H1 (cell line): Measurements from ENCODE around the gene ROGDI. TPM values are rescaled to one million over a fixed set of nuclear protein-coding genes. Genes with fewer than 3 reads are reported as not detected.
A peak's percentile ranks its signal among the peaks of the same experiment; 100 is the strongest.

ENCODE experiments used
- CTCF ChIA-PET: fragments of 300-600 bp; sonication (Branson Sonifier 250); formaldehyde crosslinking; loops from one replicate; lab custom pipeline; 2021; ENCODE audit not compliant: partially characterized antibody; lab: Charles Lee
- POLR2A ChIA-PET: fragments of 300-600 bp; sonication (Branson Sonifier 250); formaldehyde crosslinking; loops from one replicate; lab custom pipeline; 2021; ENCODE audit warnings: inconsistent platforms; ENCODE audit not compliant: partially characterized antibody; lab: Charles Lee
- DNase-seq, 2 experiments: peaks; one replicate each; pipeline versions ENCODE4 v3.0.0 to v3.0.0-alpha.2; 2010 to 2022; ENCODE audit warnings: low spot score in 2 of 2, low read depth in 1 of 2, mixed read lengths in 1 of 2
- FAIRE-seq: peaks from 2 replicates; lab custom pipeline; 2011; peaks lifted over from hg19 to GRCh38; lab: Jason Lieb, UNC
- H2AFZ ChIP-seq: 2 replicates; pipeline ENCODE4 v1.8.1; 2012; ENCODE audit warnings: low read length, inconsistent platforms
- H2AK5ac ChIP-seq: 2 replicates; pipeline ENCODE4 v1.6.1; 2013; ENCODE audit warnings: low read depth, low read length
- H2BK120ac ChIP-seq: replicated peaks from 2 replicates; pipeline ENCODE3; 2013; ENCODE audit warnings: low read depth, low read length, inconsistent platforms
- H2BK12ac ChIP-seq: 2 replicates; pipeline ENCODE4 v1.6.1; 2013; ENCODE audit warnings: low read depth, low read length
- H2BK15ac ChIP-seq: 2 replicates; pipeline ENCODE4 v1.6.1; 2013; ENCODE audit warnings: low read length
- H2BK20ac ChIP-seq: 2 replicates; pipeline ENCODE4 v1.6.1; 2013; ENCODE audit warnings: low read length
- H2BK5ac ChIP-seq: 2 replicates; pipeline ENCODE4 v1.6.1; 2013; ENCODE audit warnings: low read depth, low read length
- H3K14ac ChIP-seq: 2 replicates; pipeline ENCODE4 v1.6.1; 2013; ENCODE audit warnings: inconsistent platforms; ENCODE audit not compliant: insufficient read length
- H3K18ac ChIP-seq: 2 replicates; pipeline ENCODE4 v1.6.1; 2013; ENCODE audit warnings: low read length; ENCODE audit errors: extremely low read depth
- H3K23ac ChIP-seq: 2 replicates; pipeline ENCODE4 v1.6.1; 2013; ENCODE audit warnings: inconsistent platforms; ENCODE audit not compliant: insufficient read length
- H3K23me2 ChIP-seq: 2 replicates; pipeline ENCODE4 v1.6.1; 2013; ENCODE audit warnings: low read depth, low read length
- H3K27ac ChIP-seq: 2 replicates; pipeline ENCODE4 v1.6.1; 2011; ENCODE audit warnings: low read depth, low read length, inconsistent platforms
- H3K27me3 ChIP-seq, 4 experiments: replicated peaks in 1 of 4; 1 replicate in 1 of 4; 2 replicates in 3 of 4; pipeline versions ENCODE4 v1.6.1 to v1.8.1; 2011 to 2013; ENCODE audit warnings: low read length in 3 of 4, mild to moderate bottlenecking in 3 of 4, inconsistent platforms in 2 of 4, mixed read lengths in 2 of 4, moderate library complexity in 1 of 4; ENCODE audit not compliant: control insufficient read depth in 3 of 4, insufficient read depth in 3 of 4; ENCODE audit errors: extremely low read depth in 1 of 4
- H3K36me3 ChIP-seq, 4 experiments: 2 replicates each; pipeline versions ENCODE4 v1.6.1 to v1.8.1; 2011 to 2013; ENCODE audit warnings: mild to moderate bottlenecking in 4 of 4, low read length in 3 of 4, moderate library complexity in 2 of 4, control low read depth in 1 of 4, inconsistent platforms in 1 of 4; ENCODE audit not compliant: insufficient read depth in 4 of 4, control insufficient read depth in 2 of 4
- H3K4ac ChIP-seq: replicated peaks from 2 replicates; pipeline ENCODE3; 2013; ENCODE audit warnings: low read length, low read depth, mixed read lengths, inconsistent platforms; ENCODE audit not compliant: insufficient read length
- H3K4me1 ChIP-seq, 4 experiments: replicated peaks in 1 of 4; 1 replicate in 1 of 4; 2 replicates in 3 of 4; pipeline versions ENCODE4 v1.6.1 to v1.8.1; 2011 to 2013; ENCODE audit warnings: low read length in 3 of 4, inconsistent platforms in 2 of 4, mixed read lengths in 1 of 4; ENCODE audit not compliant: insufficient read depth in 4 of 4, control insufficient read depth in 3 of 4
- H3K4me2 ChIP-seq, 2 experiments: 2 replicates each; pipeline versions ENCODE4 v1.6.1 to v1.8.1; 2011 to 2013; ENCODE audit warnings: low read depth in 2 of 2, low read length in 2 of 2, control low read depth in 1 of 2, inconsistent platforms in 1 of 2, mild to moderate bottlenecking in 1 of 2; ENCODE audit not compliant: insufficient read depth in 1 of 2
- H3K4me3 ChIP-seq, 4 experiments: fragments of 200-600, 300-600 bp in 1 of 4; sonication (generic), shearing (Covaris generic), sonication (Bioruptor Twin) in 1 of 4; 2 replicates each; pipeline versions ENCODE4 v1.5.1 to v1.8.1; 2011 to 2016; ENCODE audit warnings: low read length in 4 of 4, low read depth in 3 of 4, control low read depth in 2 of 4, inconsistent platforms in 2 of 4, mild to moderate bottlenecking in 2 of 4, mixed read lengths in 1 of 4, moderate library complexity in 1 of 4; ENCODE audit not compliant: insufficient read depth in 2 of 4; ENCODE audit errors: extremely low read depth in 1 of 4
- H3K56ac ChIP-seq: replicated peaks from 2 replicates; pipeline ENCODE3; 2013; ENCODE audit warnings: low read depth, mild to moderate bottlenecking, mixed read lengths, low read length, inconsistent platforms; ENCODE audit not compliant: insufficient read length
- H3K79me1 ChIP-seq: 2 replicates; pipeline ENCODE4 v1.6.1; 2013; ENCODE audit warnings: low read depth, low read length, control low read depth
- H3K79me2 ChIP-seq, 2 experiments: 2 replicates each; pipeline versions ENCODE4 v1.6.1 to v1.8.1; 2012 to 2013; ENCODE audit warnings: low read length in 2 of 2, mild to moderate bottlenecking in 2 of 2, inconsistent platforms in 1 of 2; ENCODE audit not compliant: insufficient read depth in 2 of 2, control insufficient read depth in 1 of 2
- H3K9ac ChIP-seq, 4 experiments: replicated peaks in 1 of 4; 1 replicate in 1 of 4; 2 replicates in 3 of 4; pipeline versions ENCODE4 v1.6.1 to v1.8.1; 2011 to 2013; ENCODE audit warnings: low read depth in 3 of 4, low read length in 3 of 4, control low read depth in 2 of 4, mild to moderate bottlenecking in 2 of 4, moderate library complexity in 2 of 4, inconsistent platforms in 1 of 4; ENCODE audit errors: extremely low read depth in 1 of 4
- H3K9me3 ChIP-seq, 2 experiments: 2 replicates each; pipeline versions ENCODE4 v1.6.1 to v1.8.1; 2012 to 2013; ENCODE audit warnings: mild to moderate bottlenecking in 2 of 2, moderate library complexity in 2 of 2, control low read depth in 1 of 2, inconsistent platforms in 1 of 2, low read depth in 1 of 2, low read length in 1 of 2, mixed read lengths in 1 of 2; ENCODE audit not compliant: insufficient read depth in 2 of 2
- H4K20me1 ChIP-seq, 2 experiments: replicated peaks in 1 of 2; 2 replicates each; pipeline versions ENCODE3 to v1.8.1; 2011 to 2013; ENCODE audit warnings: inconsistent platforms in 2 of 2, low read length in 2 of 2, mild to moderate bottlenecking in 1 of 2; ENCODE audit not compliant: insufficient read depth in 2 of 2, control insufficient read depth in 1 of 2
- H4K5ac ChIP-seq: 2 replicates; pipeline ENCODE4 v1.6.1; 2013; ENCODE audit warnings: low read length, low read depth, mixed read lengths, inconsistent platforms; ENCODE audit not compliant: insufficient read length
- H4K8ac ChIP-seq: 2 replicates; pipeline ENCODE4 v1.8.0; 2013; ENCODE audit warnings: mild to moderate bottlenecking, moderate library complexity, low read length, inconsistent platforms; ENCODE audit not compliant: insufficient read depth; ENCODE audit errors: extremely low read depth
- H4K91ac ChIP-seq: replicated peaks from 2 replicates; pipeline ENCODE3; 2013; ENCODE audit warnings: low read length, mixed read lengths, inconsistent platforms; ENCODE audit not compliant: insufficient read length
- CBX8 ChIP-seq: fragments of 300-800, 300-1000 bp; sonication (generic); IDR thresholded peaks from 2 replicates; pipeline ENCODE4 v1.7.1; 2016; ENCODE audit warnings: low read depth, low read length, borderline replicate concordance
- CHD1 ChIP-seq: IDR thresholded peaks from 2 replicates; pipeline ENCODE4 v1.6.1; 2012; ENCODE audit warnings: low read depth, low read length, improper control_type of control experiment
- CREB1 ChIP-seq: IDR thresholded peaks from 2 replicates; pipeline ENCODE4 v1.6.1; 2012; ENCODE audit warnings: inconsistent platforms
- NRF1 ChIP-seq: IDR thresholded peaks from 2 replicates; pipeline ENCODE4 v1.6.1; 2011; ENCODE audit warnings: mild to moderate bottlenecking, low read depth, low read length, improper control_type of control experiment
- POLR2A ChIP-seq, 2 experiments: IDR thresholded peaks; 1 replicate in 1 of 2; 2 replicates in 1 of 2; pipeline ENCODE4 v1.6.1; 2011; ENCODE audit warnings: low read depth in 2 of 2, low read length in 2 of 2, mild to moderate bottlenecking in 2 of 2; ENCODE audit errors: control extremely low read depth in 1 of 2
- SP1 ChIP-seq: IDR thresholded peaks from 2 replicates; pipeline ENCODE4 v1.6.1; 2011; ENCODE audit warnings: low read depth, low read length
- WGBS, 2 experiments: shearing (Covaris generic) in 1 of 2; methylation state at CpG; one replicate each; pipeline versions ENCODE4 v1.1.6 to v1.1.7; 2013 to 2015; ENCODE audit warnings: low lambda C conversion rate in 2 of 2, mixed read lengths in 2 of 2, inconsistent platforms in 1 of 2, low coverage in 1 of 2, missing lambda C conversion rate in 1 of 2; ENCODE audit not compliant: insufficient replicate concordance in 2 of 2, insufficient coverage in 1 of 2, insufficient read length in 1 of 2; ENCODE audit errors: extremely low coverage in 1 of 2, missing lambda C conversion rate in 1 of 2; 5-methylcytosine and 5-hydroxymethylcytosine counted together
- polyA plus RNA-seq, 7 experiments: library from polyadenylated mRNA; depleted of rRNA in 3 of 7; stranded (reverse) in 5 of 7; unstranded in 2 of 7; fragments of >200 nt in 5 of 7; fragments of 200-250 nt in 2 of 7; gene quantifications; 1 replicate in 5 of 7; 2 replicates in 1 of 7; 4 replicates in 1 of 7; pipeline versions ENCODE4 v1.2.1 to v1.2.3, GENCODE V29; 2011 to 2013; ENCODE audit warnings: missing spikeins in 2 of 7, mixed read lengths in 2 of 7
- total RNA-seq: library from RNA; stranded (reverse); fragmentation: NEBNext Ultra II Directional; extraction: Animal tissue kit (Norgen Biotek cat#: 25700); gene quantifications from 2 replicates; pipeline ENCODE4 v1.2.1, GENCODE V29; 2021
- TF ChIP-seq, protein P1 (sequence below): IDR thresholded peaks from 2 replicates; pipeline ENCODE4 v1.6.1; 2012; ENCODE audit warnings: inconsistent platforms

Gene ROGDI
- total and polyA plus RNA-seq, 2 of the 8 experiments (the other 6 are each of a cell fraction or from before 2014, with no cell fraction given), result 27.4 to 68.4 TPM

DNA sequence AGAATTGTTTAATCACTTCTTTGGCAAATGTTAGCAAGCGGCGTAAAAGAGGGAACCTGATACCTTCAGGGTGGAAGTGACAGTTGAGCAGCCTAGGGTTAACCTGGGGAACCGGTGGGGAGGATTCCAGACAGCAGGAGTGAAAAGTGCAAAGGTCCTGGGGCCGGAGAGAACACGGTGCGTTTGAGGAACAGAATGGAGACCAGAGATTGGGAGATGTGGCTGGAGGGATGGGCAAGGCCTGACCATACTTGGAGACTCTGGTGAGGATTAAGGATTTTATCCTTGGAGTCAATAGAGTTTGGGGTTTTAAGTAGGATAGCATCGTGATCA lies 33.2 kb downstream of the ROGDI start:
- Histone ChIP-seq H3K4me2 (peak overlapping the region; percentile 62 to 68), H2BK20ac (no peak overlapping the region), H3K4me3 (peak overlapping the region; percentile 37 to 75 (median 64); a peak in 5 of 8 replicates), H3K23me2 (peaks cover 13% of the 10 kb centered on the region), H3K36me3 (no peaks in the 10 kb centered on the region; a peak in 1 of 8 replicates), H2AFZ (peak overlapping the region; percentile 1; the same call in 1 of the 2 replicates), H2AK5ac (no peak overlapping the region), H2BK5ac (no peak overlapping the region), H4K8ac (no peak overlapping the region), H2BK120ac (no peak overlapping the region), H4K5ac (no peak overlapping the region), H3K9ac (no peak overlapping the region), H3K4me1 (peaks cover 0 to 3% (median 1%) of the 10 kb centered on the region in 4 experiments; a peak in 2 of 7 replicates), H2BK12ac (no peak overlapping the region), H4K20me1 (no peaks in the 10 kb centered on the region), H3K18ac (no peak overlapping the region), H3K14ac (no peak overlapping the region), H3K27me3 (no peaks in the 10 kb centered on the region), H3K9me3 (no peaks in the 10 kb centered on the region), H3K27ac (no peak overlapping the region), H2BK15ac (no peak overlapping the region), H3K56ac (no peak overlapping the region), H4K91ac (no peak overlapping the region), H3K4ac (peak overlapping the region; percentile 6), H3K23ac (no peak overlapping the region), H3K79me2 (peaks cover 0 to 12% of the 10 kb centered on the region in 2 experiments; a peak in 2 of 4 replicates), H3K79me1 (no peaks in the 10 kb centered on the region)
- TF ChIP-seq NRF1 (no peak), CREB1 (no peak), CBX8 (no peak), SP1 (no peak), CHD1 (no peak), POLR2A (IDR thresholded peaks at IDR 0.05; ENCODE audit: control extremely low read depth in 1 of 2, low read depth in 2 of 2, low read length in 2 of 2) (no peak)
- TF ChIP-seq, protein P1, sequence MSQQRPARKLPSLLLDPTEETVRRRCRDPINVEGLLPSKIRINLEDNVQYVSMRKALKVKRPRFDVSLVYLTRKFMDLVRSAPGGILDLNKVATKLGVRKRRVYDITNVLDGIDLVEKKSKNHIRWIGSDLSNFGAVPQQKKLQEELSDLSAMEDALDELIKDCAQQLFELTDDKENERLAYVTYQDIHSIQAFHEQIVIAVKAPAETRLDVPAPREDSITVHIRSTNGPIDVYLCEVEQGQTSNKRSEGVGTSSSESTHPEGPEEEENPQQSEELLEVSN, result no peak
- DNase-seq, result no peak
- 90% methylated on average over 7 of the region's 7 CpGs; no CpG with 5 or more reads in 1 of the 2 experiments for WGBS, 2 experiments
- POLR2A ChIA-PET, result interaction anchor here (1.0 to 1.6 kb wide), 2 partner anchors 33 to 60 kb away, joined by 4 to 8 read pairs; partner anchors contain the start of gene ROGDI
- no peak for FAIRE-seq
- CTCF ChIA-PET, result no interaction called here
